GM21423 (cell line): Measurements from ENCODE around the gene RALGAPA2.

Source experiments
- ATAC-seq: cut with Tn5 transposase; IDR thresholded peaks from one replicate; pipeline ENCODE4 v1.9.1; 2021; ENCODE audit warnings: mild to moderate bottlenecking, moderate library complexity; ENCODE audit not compliant: unreplicated experiment

Gene RALGAPA2

GRCh38 chr20:20477444-20478041 is 234.9 kb downstream of the RALGAPA2 start:
- no peak for ATAC-seq

GRCh38 chr20:20476504-20476903 is 235.9 kb downstream of the RALGAPA2 start:
- no peak for ATAC-seq

- no peak for ATAC-seq
These were observed 238.8 kb downstream of the RALGAPA2 start for GRCh38 chr20:20473657-20474056.

GRCh38 chr20:20472684-20473274 is 239.7 kb downstream of the RALGAPA2 start:
- ATAC-seq = no peak

- peak; percentile 80 for ATAC-seq
These were observed 246.0 kb downstream of the RALGAPA2 start for GRCh38 chr20:20466341-20466879.

GRCh38 chr20:20465252-20465651 is 247.2 kb downstream of the RALGAPA2 start:
- ATAC-seq = no peak

GRCh38 chr20:20463933-20464374 is 248.5 kb downstream of the RALGAPA2 start:
- peak; percentile 30 for ATAC-seq

- no peak for ATAC-seq
These were observed 250.3 kb downstream of the RALGAPA2 start for GRCh38 chr20:20462185-20462584.

GRCh38 chr20:20461551-20461950 is 250.9 kb downstream of the RALGAPA2 start:
- ATAC-seq = no peak

- no peak for ATAC-seq
These were observed 252.7 kb downstream of the RALGAPA2 start for GRCh38 chr20:20459726-20460125.

- no peak for ATAC-seq
These were observed 254.9 kb downstream of the RALGAPA2 start for GRCh38 chr20:20457392-20458126.

- no peak for ATAC-seq
These were observed 255.7 kb downstream of the RALGAPA2 start for GRCh38 chr20:20456741-20457140.

GRCh38 chr20:20455926-20456325 is 256.5 kb downstream of the RALGAPA2 start:
- no peak for ATAC-seq

GRCh38 chr20:20454850-20455627 is 257.4 kb downstream of the RALGAPA2 start:
- no peak for ATAC-seq

GRCh38 chr20:20454367-20454766 is 258.1 kb downstream of the RALGAPA2 start:
- no peak for ATAC-seq

GRCh38 chr20:20452254-20452676 is 260.2 kb downstream of the RALGAPA2 start:
- peak; percentile 90 for ATAC-seq

GRCh38 chr20:20450521-20450920 is 261.9 kb downstream of the RALGAPA2 start:
- no peak for ATAC-seq

GRCh38 chr20:20448881-20449280 is 263.6 kb downstream of the RALGAPA2 start:
- ATAC-seq = no peak

- no peak for ATAC-seq
These were observed 265.2 kb downstream of the RALGAPA2 start for GRCh38 chr20:20447196-20447595.

- ATAC-seq = no peak
These were observed 265.9 kb downstream of the RALGAPA2 start for GRCh38 chr20:20446425-20447015.

GRCh38 chr20:20446001-20446400 is 266.4 kb downstream of the RALGAPA2 start:
- ATAC-seq = no peak
